Testis (tissue), 3 donors: ENCODE measurements around the gene H3-3A. TPM values are rescaled to one million over a fixed set of nuclear protein-coding genes. Genes with fewer than 3 reads are reported as not detected.

Experiments used
- DNase-seq: peaks from one replicate; pipeline ENCODE4 v3.0.0-alpha.2; 2019
- H3K27ac ChIP-seq, 2 donors: fragments of 200-600 bp; sonication (generic); one replicate each; pipeline ENCODE4 v1.5.1; 2019
- H3K27me3 ChIP-seq: fragments of 200-600 bp; sonication (generic); one replicate; pipeline ENCODE4 v1.5.1; 2019
- H3K36me3 ChIP-seq: fragments of 200-600 bp; sonication (generic); one replicate; pipeline ENCODE4 v1.5.1; 2017; ENCODE audit warnings: low read depth; ENCODE audit errors: missing control alignments
- H3K4me1 ChIP-seq: fragments of 200-600 bp; sonication (generic); one replicate; pipeline ENCODE4 v1.5.1; 2019
- H3K4me3 ChIP-seq, 2 donors: fragments of 200-600 bp; sonication (generic); one replicate each; pipeline ENCODE4 v1.5.1; 2017 to 2019
- H3K9me3 ChIP-seq: fragments of 200-600 bp; sonication (generic); one replicate; pipeline ENCODE4 v1.5.1; 2017
- CTCF ChIP-seq, 3 experiments: fragments of 450-650 bp in 2 of 3; fragments of 200-600 bp in 1 of 3; sonication (generic) in 1 of 3; IDR thresholded peaks; one replicate each; pipeline ENCODE4 v1.5.1; 2016 to 2019; ENCODE audit warnings: antibody characterized with exemption in 3 of 3, mild to moderate bottlenecking in 2 of 3, moderate library complexity in 1 of 3
- POLR2A ChIP-seq: fragments of 450-650 bp; IDR thresholded peaks from one replicate; pipeline ENCODE4 v1.6.1; 2017; ENCODE audit warnings: antibody characterized with exemption, mild to moderate bottlenecking, moderate library complexity
- WGBS, 2 donors: methylation state at CpG; one replicate each; pipeline ENCODE4 v1.1.5; 2018; 5-methylcytosine and 5-hydroxymethylcytosine counted together
- intact Hi-C: fragments of 100-400 bp; cut with DNase I; formaldehyde crosslinking; loops from one replicate; pipeline ENCODE4 v1.15.1; 2023; ENCODE audit warnings: low total_unique reads
- polyA plus RNA-seq: library from polyadenylated mRNA; stranded (reverse); fragments of 350-450 nt; fragmentation: Illumina TruSeq; extraction: RNeasy Lipid Tissue Mini Kit (QIAGEN cat#74804); gene quantifications from one replicate; pipeline ENCODE4 v1.2.3, GENCODE V29; 2014; ENCODE audit warnings: low read depth, low replicate concordance; ENCODE audit not compliant: insufficient read depth
- total RNA-seq, 2 donors: library from RNA; depleted of rRNA; stranded (reverse); fragments of >200 nt; gene quantifications; one replicate each; pipeline ENCODE4 v1.2.3, GENCODE V29; 2016

The H3-3A gene
- total and polyA plus RNA-seq, 3 donors from 2014 or later = 272 to 439 (median 367) TPM

- Histone ChIP-seq H3K9me3 (no peaks in the 10 kb centered on the region), H3K27me3 (no peaks in the 10 kb centered on the region), H3K27ac (no peak overlapping the region), H3K4me3 (no peak overlapping the region), H3K4me1 (peaks cover 26% of the 10 kb centered on the region), H3K36me3 (no peaks in the 10 kb centered on the region)
- TF ChIP-seq POLR2A (no peak), CTCF (IDR thresholded peaks at IDR 0.05) (no peak)
- WGBS, 2 donors = 40 to 52% methylated on average over 7 of the region's 7 CpGs
- DNase-seq = no peak
- intact Hi-C loops = loop anchor here (5.0 kb wide), 1 partner anchor 50 kb away; the partner anchor contains the start of gene H3-3A
These were observed 49.4 kb downstream of the H3-3A start for GRCh38 chr1:226111883-226112261.

- WGBS, 2 donors = 73 to 82% methylated on average over 3 of the region's 3 CpGs
- Histone ChIP-seq H3K4me1 (peaks cover 26% of the 10 kb centered on the region), H3K4me3 (no peak overlapping the region), H3K36me3 (no peaks in the 10 kb centered on the region), H3K27ac (no peak overlapping the region), H3K9me3 (no peaks in the 10 kb centered on the region), H3K27me3 (no peaks in the 10 kb centered on the region)
- no peak for TF ChIP-seq POLR2A
- intact Hi-C loops = loop anchor here (5.0 kb wide), 1 partner anchor 50 kb away; the partner anchor contains the start of gene H3-3A
- no peak for DNase-seq
These were observed 50.1 kb downstream of the H3-3A start for GRCh38 chr1:226112626-226113025.

GRCh38 chr1:226116673-226117072 lies 54.2 kb downstream of the H3-3A start:
- Histone ChIP-seq H3K4me1 (peaks cover 14% of the 10 kb centered on the region), H3K27ac (no peak overlapping the region), H3K4me3 (no peak overlapping the region), H3K36me3 (no peaks in the 10 kb centered on the region), H3K9me3 (no peaks in the 10 kb centered on the region), H3K27me3 (no peaks in the 10 kb centered on the region)
- no peak for TF ChIP-seq POLR2A
- TF ChIP-seq CTCF (IDR thresholded peaks at IDR 0.05) = no peak
- DNase-seq = no peak
- intact Hi-C loops = no loop called here
- 58 to 69% methylated on average over 3 of the region's 3 CpGs for WGBS, 2 donors

- intact Hi-C loops = no loop called here
- no peak for DNase-seq
These were observed 54.8 kb downstream of the H3-3A start for GRCh38 chr1:226117330-226117729.

GRCh38 chr1:226118357-226118756 lies 55.8 kb downstream of the H3-3A start:
- Histone ChIP-seq H3K27me3 (no peaks in the 10 kb centered on the region), H3K4me1 (peaks cover 9% of the 10 kb centered on the region), H3K36me3 (no peaks in the 10 kb centered on the region), H3K9me3 (no peaks in the 10 kb centered on the region), H3K27ac (no peak overlapping the region), H3K4me3 (no peak overlapping the region)
- no peak for TF ChIP-seq POLR2A
- TF ChIP-seq CTCF (IDR thresholded peaks at IDR 0.05) = no peak
- DNase-seq = no peak
- intact Hi-C loops = no loop called here
- WGBS, 2 donors = 90 to 93% methylated on average over 4 of the region's 4 CpGs

More at GRCh38 chr1:226117330-226117729, 54.8 kb downstream of the H3-3A start:
- no peaks in the 10 kb centered on the region for H3K27me3 ChIP-seq
- H3K4me3 ChIP-seq = no peak overlapping the region
- WGBS, 2 donors = 94 to 96% methylated on average over 6 of the region's 6 CpGs
- no peak for TF ChIP-seq POLR2A
- no peak for TF ChIP-seq CTCF (IDR thresholded peaks at IDR 0.05)
- no peak overlapping the region for H3K27ac ChIP-seq
- H3K9me3 ChIP-seq = no peaks in the 10 kb centered on the region
- peaks cover 9% of the 10 kb centered on the region for H3K4me1 ChIP-seq
- no peaks in the 10 kb centered on the region for H3K36me3 ChIP-seq
